CD8-positive, alpha-beta memory T cell (primary cell): ENCODE measurements around the gene ADIPOR1. TPM values are rescaled to one million over a fixed set of nuclear protein-coding genes. Genes with fewer than 3 reads are reported as not detected.

Experiments
- CTCF ChIA-PET: fragments of 350-600 bp; sonication (Branson Sonifier 250); formaldehyde crosslinking; loops from one replicate; lab custom pipeline; 2021; ENCODE audit warnings: antibody characterized with exemption; lab: Charles Lee
- POLR2A ChIA-PET: fragments of 350-600 bp; sonication (Branson Sonifier 250); formaldehyde crosslinking; loops from one replicate; lab custom pipeline; 2021; ENCODE audit warnings: antibody characterized with exemption; lab: Charles Lee
- DNase-seq, 5 donors: peaks; one replicate each; pipeline versions ENCODE4 v3.0.0 to v3.0.0-alpha.2; 2020 to 2022; ENCODE audit warnings: mixed read lengths in 1 of 5
- H3K27ac ChIP-seq: one replicate; pipeline ENCODE4 v1.7.0; 2013; ENCODE audit warnings: low read depth, mild to moderate bottlenecking, low read length, moderate library complexity
- H3K27me3 ChIP-seq: 2 replicates; pipeline ENCODE4 v1.7.0; 2013; ENCODE audit warnings: low read length, mild to moderate bottlenecking; ENCODE audit not compliant: insufficient read depth, poor library complexity, severe bottlenecking
- H3K36me3 ChIP-seq: 2 replicates; pipeline ENCODE4 v1.7.0; 2013; ENCODE audit warnings: mild to moderate bottlenecking, low read length, moderate library complexity; ENCODE audit not compliant: insufficient read depth
- H3K4me1 ChIP-seq: 2 replicates; pipeline ENCODE4 v1.7.0; 2013; ENCODE audit warnings: mild to moderate bottlenecking, low read length, moderate library complexity; ENCODE audit not compliant: insufficient read depth
- H3K4me3 ChIP-seq: 2 replicates; pipeline ENCODE4 v1.7.0; 2013; ENCODE audit warnings: mild to moderate bottlenecking, low read length
- H3K9me3 ChIP-seq: 2 replicates; pipeline ENCODE4 v1.7.0; 2013; ENCODE audit warnings: mild to moderate bottlenecking, low read length
- H3K27ac Mint-ChIP-seq, 8 donors: one replicate each; pipeline ENCODE4 v1.8.0; 2020 to 2021; ENCODE audit warnings: mixed read lengths in 8 of 8, mild to moderate bottlenecking in 6 of 8, inconsistent platforms in 3 of 8, moderate library complexity in 3 of 8
- H3K27me3 Mint-ChIP-seq, 2 donors: one replicate each; pipeline ENCODE4 v1.8.0; 2020 to 2021; ENCODE audit warnings: mixed read lengths in 2 of 2, mild to moderate bottlenecking in 1 of 2, moderate library complexity in 1 of 2
- H3K36me3 Mint-ChIP-seq, 3 donors: one replicate each; pipeline ENCODE4 v1.8.0; 2020 to 2021; ENCODE audit warnings: mixed read lengths in 3 of 3, inconsistent platforms in 1 of 3, mild to moderate bottlenecking in 1 of 3
- H3K4me1 Mint-ChIP-seq, 3 donors: one replicate each; pipeline ENCODE4 v1.8.0; 2020 to 2021; ENCODE audit warnings: mixed read lengths in 3 of 3, inconsistent platforms in 1 of 3, mild to moderate bottlenecking in 1 of 3
- H3K4me3 Mint-ChIP-seq, 7 donors: one replicate each; pipeline ENCODE4 v1.8.0; 2020 to 2021; ENCODE audit warnings: mixed read lengths in 7 of 7, mild to moderate bottlenecking in 6 of 7, moderate library complexity in 4 of 7, inconsistent platforms in 2 of 7
- H3K9me3 Mint-ChIP-seq, 5 donors: one replicate each; pipeline ENCODE4 v1.8.0; 2020 to 2022; ENCODE audit warnings: mixed read lengths in 5 of 5, mild to moderate bottlenecking in 3 of 5, moderate library complexity in 2 of 5, inconsistent platforms in 1 of 5
- polyA plus RNA-seq: library from polyadenylated mRNA; unstranded; fragments of 300-500 nt; fragmentation: Illumina TruSeq; gene quantifications from one replicate; pipeline ENCODE4 v1.2.3, GENCODE V29; 2021
- total RNA-seq, 2 experiments: library from RNA; stranded (reverse); gene quantifications; one replicate each; pipeline ENCODE4 v1.2.3, GENCODE V29; 2021

Gene ADIPOR1
- total and polyA plus RNA-seq, 3 experiments from 2014 or later = 91.0 to 104 (median 95.4) TPM

GRCh38 chr1:202982715-202983430, 24.8 kb upstream of the ADIPOR1 start:
- peaks cover 17 to 31% of the 10 kb centered on the region in 2 donors for H3K27me3 Mint-ChIP-seq
- Histone ChIP-seq H3K4me3 (no peak overlapping the region), H3K9me3 (no peaks in the 10 kb centered on the region), H3K27me3 (no peaks in the 10 kb centered on the region), H3K36me3 (no peaks in the 10 kb centered on the region), H3K27ac (no peak overlapping the region), H3K4me1 (no peaks in the 10 kb centered on the region)
- H3K4me1 Mint-ChIP-seq = peaks cover 0 to 2% (median 0%) of the 10 kb centered on the region in 3 donors
- no peaks in the 10 kb centered on the region for H3K36me3 Mint-ChIP-seq
- ChIA-PET POLR2A (no interaction called here), CTCF (interaction anchor here (1.3 kb wide), 1 partner anchor 13 kb away, joined by 4 read pairs; no protein-coding TSS in a partner anchor)
- H3K27ac Mint-ChIP-seq = no peak overlapping the region
- H3K9me3 Mint-ChIP-seq = no peaks in the 10 kb centered on the region
- H3K4me3 Mint-ChIP-seq = no peak overlapping the region
- no peak for DNase-seq

GRCh38 chr1:202981939-202982338, 23.8 kb upstream of the ADIPOR1 start:
- H3K27me3 ChIP-seq = no peaks in the 10 kb centered on the region
- CTCF ChIA-PET = interaction anchor here (0.7 to 1.5 kb wide), 3 partner anchors 11 to 22 kb away, joined by 3 to 4 read pairs (median 3); no protein-coding TSS in a partner anchor
- no peak overlapping the region for H3K4me3 Mint-ChIP-seq
- no peak for DNase-seq
- H3K9me3 Mint-ChIP-seq = no peaks in the 10 kb centered on the region
- H3K36me3 ChIP-seq = no peaks in the 10 kb centered on the region
- no peaks in the 10 kb centered on the region for H3K4me1 ChIP-seq
- no peak overlapping the region for H3K27ac ChIP-seq
- H3K9me3 ChIP-seq = no peaks in the 10 kb centered on the region
- no peak overlapping the region for H3K4me3 ChIP-seq
- POLR2A ChIA-PET = interaction anchor here (0.7 kb wide), 1 partner anchor 38 kb away, joined by 4 read pairs; no protein-coding TSS in a partner anchor
- no peaks in the 10 kb centered on the region for H3K36me3 Mint-ChIP-seq
- H3K27me3 Mint-ChIP-seq = peaks cover 18 to 35% of the 10 kb centered on the region in 2 donors
- H3K4me1 Mint-ChIP-seq = peaks cover 0 to 2% (median 0%) of the 10 kb centered on the region in 3 donors
- H3K27ac Mint-ChIP-seq = peak overlapping the region in 1 of 8 donors; percentile 19

- Mint-ChIP-seq H3K27me3 (peaks cover 26 to 35% of the 10 kb centered on the region in 2 donors), H3K4me3 (no peak overlapping the region)
- no peak for DNase-seq
These were observed 21.3 kb upstream of the ADIPOR1 start for GRCh38 chr1:202979459-202979858.

GRCh38 chr1:202976633-202977032, 18.5 kb upstream of the ADIPOR1 start:
- H3K27me3 ChIP-seq = no peaks in the 10 kb centered on the region
- Mint-ChIP-seq H3K4me1 (no peaks in the 10 kb centered on the region), H3K9me3 (no peaks in the 10 kb centered on the region), H3K4me3 (no peak overlapping the region), H3K36me3 (no peaks in the 10 kb centered on the region), H3K27ac (no peak overlapping the region), H3K27me3 (peaks cover 24 to 35% of the 10 kb centered on the region in 2 donors)
- H3K27ac ChIP-seq = no peak overlapping the region
- no peak for DNase-seq
- ChIA-PET CTCF (no interaction called here), POLR2A (no interaction called here)
- no peak overlapping the region for H3K4me3 ChIP-seq
- H3K36me3 ChIP-seq = no peaks in the 10 kb centered on the region
- H3K9me3 ChIP-seq = no peaks in the 10 kb centered on the region
- no peaks in the 10 kb centered on the region for H3K4me1 ChIP-seq

More at GRCh38 chr1:202979459-202979858, 21.3 kb upstream of the ADIPOR1 start:
- Mint-ChIP-seq H3K4me1 (peaks cover 0 to 2% (median 0%) of the 10 kb centered on the region in 3 donors), H3K9me3 (no peaks in the 10 kb centered on the region), H3K36me3 (no peaks in the 10 kb centered on the region), H3K27ac (no peak overlapping the region)
- no peak overlapping the region for H3K27ac ChIP-seq
- H3K27me3 ChIP-seq = no peaks in the 10 kb centered on the region
- CTCF ChIA-PET = no interaction called here
- H3K4me1 ChIP-seq = no peaks in the 10 kb centered on the region
- no peak overlapping the region for H3K4me3 ChIP-seq
- no peaks in the 10 kb centered on the region for H3K9me3 ChIP-seq
- POLR2A ChIA-PET = no interaction called here
- H3K36me3 ChIP-seq = no peaks in the 10 kb centered on the region

- no peaks in the 10 kb centered on the region for H3K4me1 ChIP-seq
- no peak overlapping the region for H3K27ac ChIP-seq
- no peak for DNase-seq
- Mint-ChIP-seq H3K27ac (no peak overlapping the region), H3K9me3 (no peaks in the 10 kb centered on the region), H3K27me3 (peaks cover 21 to 31% of the 10 kb centered on the region in 2 donors), H3K4me1 (peaks cover 0 to 1% (median 0%) of the 10 kb centered on the region in 3 donors), H3K4me3 (no peak overlapping the region), H3K36me3 (no peaks in the 10 kb centered on the region)
- no peak overlapping the region for H3K4me3 ChIP-seq
- no peaks in the 10 kb centered on the region for H3K9me3 ChIP-seq
- H3K27me3 ChIP-seq = no peaks in the 10 kb centered on the region
- no peaks in the 10 kb centered on the region for H3K36me3 ChIP-seq
- CTCF ChIA-PET = interaction anchor here (1.2 kb wide), 1 partner anchor 25 kb away, joined by 3 read pairs; no protein-coding TSS in a partner anchor
- POLR2A ChIA-PET = no interaction called here
These were observed 16.7 kb upstream of the ADIPOR1 start for GRCh38 chr1:202974856-202975255.

GRCh38 chr1:202972046-202972445, 13.9 kb upstream of the ADIPOR1 start:
- no peak overlapping the region for H3K27ac ChIP-seq
- H3K4me3 ChIP-seq = no peak overlapping the region
- peak overlapping the region in 1 of 7 donors; percentile 74 for H3K4me3 Mint-ChIP-seq
- H3K27me3 ChIP-seq = no peaks in the 10 kb centered on the region
- H3K27ac Mint-ChIP-seq = no peak overlapping the region
- H3K36me3 ChIP-seq = no peaks in the 10 kb centered on the region
- peaks cover 20% of the 10 kb centered on the region for H3K4me1 ChIP-seq
- no peak for DNase-seq
- no peaks in the 10 kb centered on the region for H3K9me3 ChIP-seq
- ChIA-PET POLR2A (interaction anchor here (1.2 kb wide), 1 partner anchor 31 kb away, joined by 3 read pairs; no protein-coding TSS in a partner anchor), CTCF (no interaction called here)
- peaks cover 0 to 3% (median 0%) of the 10 kb centered on the region in 3 donors for H3K36me3 Mint-ChIP-seq
- H3K4me1 Mint-ChIP-seq = peaks cover 16 to 18% (median 17%) of the 10 kb centered on the region in 3 donors
- no peaks in the 10 kb centered on the region for H3K9me3 Mint-ChIP-seq
- peaks cover 7 to 9% of the 10 kb centered on the region in 2 donors for H3K27me3 Mint-ChIP-seq

- Mint-ChIP-seq H3K27me3 (no peaks in the 10 kb centered on the region), H3K9me3 (no peaks in the 10 kb centered on the region), H3K27ac (peak overlapping the region in 4 of 8 donors; percentile 21 to 61 (median 54)), H3K4me1 (peaks cover 23 to 32% (median 25%) of the 10 kb centered on the region in 3 donors), H3K4me3 (peak overlapping the region in 5 of 7 donors; percentile 10 to 96 (median 35)), H3K36me3 (peaks cover 0 to 14% (median 0%) of the 10 kb centered on the region in 3 donors)
- H3K36me3 ChIP-seq = peaks cover 2% of the 10 kb centered on the region
- ChIA-PET POLR2A (interaction anchor here (2.0 kb wide), 1 partner anchor 38 kb away, joined by 9 read pairs; the partner anchor contains the start of gene TMEM183A), CTCF (interaction anchor here (1.1 to 1.4 kb wide), 2 partner anchors 29 to 38 kb away, joined by 3 to 5 read pairs; partner anchors contain the start of gene TMEM183A)
- H3K9me3 ChIP-seq = no peaks in the 10 kb centered on the region
- peak in 3 of 5 donors; percentile 13 to 52 (median 37) for DNase-seq
- H3K4me3 ChIP-seq = no peak overlapping the region
- H3K4me1 ChIP-seq = peaks cover 27% of the 10 kb centered on the region
- no peaks in the 10 kb centered on the region for H3K27me3 ChIP-seq
- H3K27ac ChIP-seq = no peak overlapping the region
These were observed 10.8 kb upstream of the ADIPOR1 start for GRCh38 chr1:202968895-202969295.
